Duodenal mucosa (tissue), 2 donors: ENCODE data around the gene SLC39A8.

Experiments used
- H3K27ac ChIP-seq: one replicate; pipeline ENCODE4 v1.7.0; 2013; ENCODE audit warnings: low read depth, low read length
- H3K27me3 ChIP-seq, 2 donors: one replicate each; pipeline ENCODE4 v1.7.0; 2013; ENCODE audit warnings: low read length in 2 of 2, control low read depth in 1 of 2; ENCODE audit not compliant: insufficient read depth in 2 of 2, control insufficient read depth in 1 of 2
- H3K36me3 ChIP-seq, 2 donors: one replicate each; pipeline ENCODE4 v1.7.0; 2013; ENCODE audit warnings: low read length in 2 of 2, control low read depth in 1 of 2; ENCODE audit not compliant: insufficient read depth in 2 of 2, control insufficient read depth in 1 of 2
- H3K4me1 ChIP-seq, 2 donors: one replicate each; pipeline ENCODE4 v1.7.0; 2013; ENCODE audit warnings: low read length in 2 of 2, control low read depth in 1 of 2; ENCODE audit not compliant: insufficient read depth in 2 of 2, control insufficient read depth in 1 of 2
- H3K4me3 ChIP-seq, 2 donors: one replicate each; pipeline ENCODE4 v1.7.0; 2013; ENCODE audit warnings: low read length in 2 of 2, low read depth in 1 of 2
- H3K9ac ChIP-seq, 2 donors: one replicate each; pipeline ENCODE4 v1.7.0; 2013; ENCODE audit warnings: low read length in 2 of 2, low read depth in 1 of 2
- H3K9me3 ChIP-seq, 2 donors: one replicate each; pipeline ENCODE4 v1.7.0; 2013; ENCODE audit warnings: low read length in 2 of 2, control low read depth in 1 of 2; ENCODE audit not compliant: control insufficient read depth in 1 of 2

The SLC39A8 gene

GRCh38 chr4:102321260-102321995, 23.9 kb downstream of the SLC39A8 start:
- Histone ChIP-seq H3K36me3 (no peaks in the 10 kb centered on the region), H3K27me3 (no peaks in the 10 kb centered on the region), H3K9ac (no peak overlapping the region), H3K9me3 (no peaks in the 10 kb centered on the region), H3K4me3 (no peak overlapping the region), H3K4me1 (no peaks in the 10 kb centered on the region), H3K27ac (no peak overlapping the region)

- H3K9ac ChIP-seq: no peak overlapping the region
- H3K4me1 ChIP-seq: no peaks in the 10 kb centered on the region
- H3K9me3 ChIP-seq: no peaks in the 10 kb centered on the region
- H3K4me3 ChIP-seq: no peak overlapping the region
- H3K36me3 ChIP-seq: no peaks in the 10 kb centered on the region
- no peak overlapping the region for H3K27ac ChIP-seq
- no peaks in the 10 kb centered on the region for H3K27me3 ChIP-seq
Measured at GRCh38 chr4:102319594-102319993, 25.7 kb downstream of the SLC39A8 start.

- Histone ChIP-seq H3K9me3 (no peaks in the 10 kb centered on the region), H3K9ac (no peak overlapping the region), H3K4me3 (no peak overlapping the region), H3K36me3 (no peaks in the 10 kb centered on the region), H3K27me3 (no peaks in the 10 kb centered on the region), H3K4me1 (no peaks in the 10 kb centered on the region), H3K27ac (no peak overlapping the region)
Measured at GRCh38 chr4:102318526-102318925, 26.8 kb downstream of the SLC39A8 start.

GRCh38 chr4:102318105-102318504, 27.2 kb downstream of the SLC39A8 start:
- Histone ChIP-seq H3K27ac (no peak overlapping the region), H3K4me3 (no peak overlapping the region), H3K4me1 (no peaks in the 10 kb centered on the region), H3K27me3 (no peaks in the 10 kb centered on the region), H3K36me3 (no peaks in the 10 kb centered on the region), H3K9me3 (no peaks in the 10 kb centered on the region), H3K9ac (no peak overlapping the region)

- no peaks in the 10 kb centered on the region for H3K9me3 ChIP-seq
- H3K9ac ChIP-seq: no peak overlapping the region
- no peaks in the 10 kb centered on the region for H3K36me3 ChIP-seq
- no peak overlapping the region for H3K4me3 ChIP-seq
- no peaks in the 10 kb centered on the region for H3K27me3 ChIP-seq
- H3K27ac ChIP-seq: no peak overlapping the region
- H3K4me1 ChIP-seq: no peaks in the 10 kb centered on the region
Measured at GRCh38 chr4:102317459-102317858, 27.8 kb downstream of the SLC39A8 start.

GRCh38 chr4:102316585-102316984, 28.7 kb downstream of the SLC39A8 start:
- H3K36me3 ChIP-seq: no peaks in the 10 kb centered on the region

GRCh38 chr4:102315532-102315931, 29.8 kb downstream of the SLC39A8 start:
- no peak overlapping the region for H3K4me3 ChIP-seq
- no peak overlapping the region for H3K9ac ChIP-seq
- H3K27me3 ChIP-seq: no peaks in the 10 kb centered on the region
- H3K9me3 ChIP-seq: no peaks in the 10 kb centered on the region
- H3K36me3 ChIP-seq: no peaks in the 10 kb centered on the region
- H3K27ac ChIP-seq: no peak overlapping the region
- H3K4me1 ChIP-seq: no peaks in the 10 kb centered on the region

More at GRCh38 chr4:102316585-102316984, 28.7 kb downstream of the SLC39A8 start:
- no peaks in the 10 kb centered on the region for H3K4me1 ChIP-seq
- H3K27ac ChIP-seq: no peak overlapping the region
- H3K4me3 ChIP-seq: no peak overlapping the region
- H3K9me3 ChIP-seq: no peaks in the 10 kb centered on the region
- no peaks in the 10 kb centered on the region for H3K27me3 ChIP-seq
- H3K9ac ChIP-seq: no peak overlapping the region

- H3K4me3 ChIP-seq: no peak overlapping the region
- H3K36me3 ChIP-seq: no peaks in the 10 kb centered on the region
- H3K27me3 ChIP-seq: no peaks in the 10 kb centered on the region
- no peak overlapping the region for H3K27ac ChIP-seq
- H3K9me3 ChIP-seq: no peaks in the 10 kb centered on the region
- no peaks in the 10 kb centered on the region for H3K4me1 ChIP-seq
- no peak overlapping the region for H3K9ac ChIP-seq
Measured at GRCh38 chr4:102312417-102312816, 32.9 kb downstream of the SLC39A8 start.

- Histone ChIP-seq H3K4me1 (no peaks in the 10 kb centered on the region), H3K9me3 (no peaks in the 10 kb centered on the region), H3K27me3 (no peaks in the 10 kb centered on the region), H3K9ac (no peak overlapping the region), H3K4me3 (no peak overlapping the region), H3K27ac (no peak overlapping the region), H3K36me3 (no peaks in the 10 kb centered on the region)
Measured at GRCh38 chr4:102311912-102312311, 33.4 kb downstream of the SLC39A8 start.

GRCh38 chr4:102311407-102311806, 33.9 kb downstream of the SLC39A8 start:
- no peak overlapping the region for H3K4me3 ChIP-seq
- H3K27ac ChIP-seq: no peak overlapping the region
- no peaks in the 10 kb centered on the region for H3K36me3 ChIP-seq
- no peaks in the 10 kb centered on the region for H3K4me1 ChIP-seq
- no peaks in the 10 kb centered on the region for H3K9me3 ChIP-seq
- no peak overlapping the region for H3K9ac ChIP-seq
- no peaks in the 10 kb centered on the region for H3K27me3 ChIP-seq
